GM12801 (cell line): ENCODE results near the gene ZNF513.

Experiments used
- TF ChIP-seq, protein P1 (sequence below): IDR thresholded peaks from one replicate; pipeline ENCODE4 v1.5.1; 2011; ENCODE audit warnings: control low read depth; ENCODE audit not compliant: insufficient read length; ENCODE audit errors: extremely low read depth

The ZNF513 gene

DNA sequence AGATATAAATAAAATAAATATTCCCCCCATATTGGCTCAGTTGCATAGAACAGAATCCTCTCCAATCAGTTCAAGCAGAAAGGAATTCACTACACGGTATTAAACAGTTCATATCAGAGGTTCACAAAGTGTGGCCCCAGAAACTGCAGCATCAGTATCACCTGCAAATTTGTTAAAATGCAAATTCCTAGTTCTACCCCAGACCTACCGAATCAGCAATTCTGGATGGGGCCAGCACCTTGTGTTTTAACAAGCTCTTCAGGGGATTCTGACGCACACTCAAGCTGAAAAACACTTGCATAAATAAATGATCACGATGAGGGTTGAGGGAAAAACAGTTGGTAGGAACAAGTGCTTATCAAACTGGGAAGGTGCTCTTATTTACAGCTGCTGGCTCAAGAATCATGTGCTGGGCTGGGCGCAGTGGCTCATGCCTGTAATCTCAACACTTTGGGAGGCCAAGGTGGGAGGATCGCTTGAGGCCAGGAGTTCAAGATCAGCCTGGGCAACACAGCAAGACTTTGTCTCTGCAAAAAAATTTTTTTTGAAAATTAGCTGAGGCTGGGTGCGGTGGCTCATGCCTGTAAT is 30.3 kb downstream of the ZNF513 start:
- TF ChIP-seq, protein P1, sequence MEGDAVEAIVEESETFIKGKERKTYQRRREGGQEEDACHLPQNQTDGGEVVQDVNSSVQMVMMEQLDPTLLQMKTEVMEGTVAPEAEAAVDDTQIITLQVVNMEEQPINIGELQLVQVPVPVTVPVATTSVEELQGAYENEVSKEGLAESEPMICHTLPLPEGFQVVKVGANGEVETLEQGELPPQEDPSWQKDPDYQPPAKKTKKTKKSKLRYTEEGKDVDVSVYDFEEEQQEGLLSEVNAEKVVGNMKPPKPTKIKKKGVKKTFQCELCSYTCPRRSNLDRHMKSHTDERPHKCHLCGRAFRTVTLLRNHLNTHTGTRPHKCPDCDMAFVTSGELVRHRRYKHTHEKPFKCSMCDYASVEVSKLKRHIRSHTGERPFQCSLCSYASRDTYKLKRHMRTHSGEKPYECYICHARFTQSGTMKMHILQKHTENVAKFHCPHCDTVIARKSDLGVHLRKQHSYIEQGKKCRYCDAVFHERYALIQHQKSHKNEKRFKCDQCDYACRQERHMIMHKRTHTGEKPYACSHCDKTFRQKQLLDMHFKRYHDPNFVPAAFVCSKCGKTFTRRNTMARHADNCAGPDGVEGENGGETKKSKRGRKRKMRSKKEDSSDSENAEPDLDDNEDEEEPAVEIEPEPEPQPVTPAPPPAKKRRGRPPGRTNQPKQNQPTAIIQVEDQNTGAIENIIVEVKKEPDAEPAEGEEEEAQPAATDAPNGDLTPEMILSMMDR: no peak

DNA sequence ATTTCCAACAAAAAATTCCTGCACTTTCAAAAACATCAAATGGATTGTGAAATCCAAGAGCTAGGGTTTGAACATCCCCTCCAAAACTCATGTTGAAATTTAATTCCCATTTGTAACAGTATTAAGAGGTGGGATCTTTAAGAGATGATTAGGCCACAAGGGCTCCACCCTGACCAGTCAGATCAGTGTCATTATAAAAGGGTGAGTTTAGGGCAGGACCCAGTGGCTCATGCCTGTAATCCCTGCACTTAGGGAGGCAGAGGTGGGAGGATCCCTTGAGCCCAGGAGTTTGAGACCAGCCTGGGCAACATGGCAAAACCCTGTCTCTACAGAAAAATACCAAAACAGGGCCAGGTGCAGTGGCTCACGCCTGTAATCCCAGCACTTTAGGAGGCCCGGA is 32.9 kb downstream of the ZNF513 start:
- TF ChIP-seq, protein P1: no peak

DNA sequence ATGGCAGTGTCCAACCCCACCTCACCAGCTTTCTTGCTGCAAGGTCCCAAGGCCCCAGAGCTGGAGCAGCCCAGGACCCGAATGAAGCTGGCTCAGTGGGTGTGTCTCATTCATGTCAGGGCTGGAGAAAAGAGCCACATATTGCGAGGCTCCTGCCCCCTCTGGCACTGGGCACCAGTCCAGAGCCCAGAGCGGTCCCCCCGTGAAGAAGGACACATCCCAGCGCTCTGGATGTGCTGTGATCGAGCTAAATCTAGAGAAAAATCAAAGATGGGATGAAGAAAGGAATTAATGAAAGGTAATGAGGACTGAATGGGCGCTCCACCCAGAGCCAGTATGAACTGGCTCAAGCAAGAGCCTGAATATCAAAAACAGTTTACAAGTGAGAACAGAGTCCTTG is 44.4 kb downstream of the ZNF513 start:
- TF ChIP-seq, protein P1: no peak

DNA sequence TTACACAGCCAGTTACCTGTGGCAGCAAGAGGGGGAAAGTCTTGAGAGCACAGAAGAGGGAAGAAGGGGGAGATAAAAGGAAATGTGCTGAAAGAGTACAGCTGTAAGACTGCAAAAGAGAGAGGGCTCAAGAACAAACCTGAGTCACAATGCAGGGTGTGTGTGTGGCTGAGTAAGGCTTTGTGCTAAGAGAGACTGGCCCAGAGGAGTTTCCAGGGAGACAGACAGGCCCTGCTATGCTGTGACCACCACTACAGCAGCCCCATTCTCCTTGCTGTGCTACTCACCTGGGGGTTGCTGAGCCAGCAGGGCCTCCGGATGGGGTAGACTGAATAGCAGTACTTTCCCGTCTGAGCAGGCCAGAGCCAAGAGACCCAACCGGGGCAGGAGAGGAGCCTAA is 45.2 kb downstream of the ZNF513 start:
- TF ChIP-seq, protein P1: no peak
